ENCODE measurements around the gene GRIN3B.

Gene GRIN3B

GRCh38 chr19:1009041-1009980, 9.1 kb downstream of the GRIN3B start:
- no peak for DNase-seq

- DNase-seq = no peak
These were observed 9.8 kb downstream of the GRIN3B start for GRCh38 chr19:1009981-1010538.

GRCh38 chr19:1010586-1011510, 10.6 kb downstream of the GRIN3B start:
- DNase-seq = no peak

- DNase-seq = no peak
These were observed 11.7 kb downstream of the GRIN3B start for GRCh38 chr19:1011831-1012333.

- DNase-seq = no peak
These were observed 12.1 kb downstream of the GRIN3B start for GRCh38 chr19:1012334-1012733.

- no peak for DNase-seq
These were observed 13.0 kb downstream of the GRIN3B start for GRCh38 chr19:1013218-1013617.

- no peak for DNase-seq
These were observed 14.2 kb downstream of the GRIN3B start for GRCh38 chr19:1014161-1015060.

GRCh38 chr19:1015061-1015781, 15.0 kb downstream of the GRIN3B start:
- DNase-seq = no peak

- no peak for DNase-seq
These were observed 15.8 kb downstream of the GRIN3B start for GRCh38 chr19:1015782-1016646.

GRCh38 chr19:1016647-1017114, 16.5 kb downstream of the GRIN3B start:
- DNase-seq = no peak

GRCh38 chr19:1017115-1017905, 17.1 kb downstream of the GRIN3B start:
- peak in 1 of 2 experiments; percentile 33 for DNase-seq

GRCh38 chr19:1017906-1018305, 17.7 kb downstream of the GRIN3B start:
- no peak for DNase-seq

- DNase-seq = no peak
These were observed 18.2 kb downstream of the GRIN3B start for GRCh38 chr19:1018393-1018792.

GRCh38 chr19:1018932-1019615, 18.9 kb downstream of the GRIN3B start:
- no peak for DNase-seq

GRCh38 chr19:1019616-1019961, 19.4 kb downstream of the GRIN3B start:
- no peak for DNase-seq

GRCh38 chr19:1019980-1020867, 20.0 kb downstream of the GRIN3B start:
- DNase-seq = no peak

- peak; percentile 83 to 95 for DNase-seq
These were observed 20.7 kb downstream of the GRIN3B start, which contains the start of gene TMEM259 for GRCh38 chr19:1020868-1021425. Gene TMEM259 (minus strand): TSS chr19:1021123. CDS start chr19:1020996, 127 bp downstream.
